WTC11 (cell line): ENCODE measurements around the gene CAMK1G.

Experiments
- RELA ChIP-seq: sonication (generic); formaldehyde crosslinking; IDR thresholded peaks from 2 replicates; pipeline ENCODE4 v1.8.1; 2022; ENCODE audit warnings: missing genetic modification reagents, mild to moderate bottlenecking, borderline replicate concordance
- TP53 ChIP-seq: sonication (generic); formaldehyde crosslinking; IDR thresholded peaks from 2 replicates; pipeline ENCODE4 v1.8.1; 2023; ENCODE audit warnings: mild to moderate bottlenecking, missing genetic modification reagents
- ZNF263 ChIP-seq: sonication (generic); formaldehyde crosslinking; IDR thresholded peaks from 2 replicates; pipeline ENCODE4 v1.8.1; 2022; ENCODE audit warnings: low read depth, mild to moderate bottlenecking, moderate library complexity, missing genetic modification reagents

- TF ChIP-seq RELA (CRISPR knock-in tag), result no peak
- no peak for TF ChIP-seq TP53 (CRISPR knock-in tag)
- no peak for TF ChIP-seq ZNF263
Observed at GRCh38 chr1:209561532-209561931, 22.0 kb upstream of the CAMK1G start.
